ENCODE measurements around the gene LTC4S.

- no peak for TF ChIP-seq CTCF (IDR thresholded peaks at IDR 0.05; ENCODE audit: low read length)
- TF ChIP-seq EZH2 (optimal IDR thresholded peaks at IDR 0.05; ENCODE audit: low read depth, low read length), result no peak
- TF ChIP-seq EZH2phosphoT487 (IDR thresholded peaks at IDR 0.05; ENCODE audit: low read length), result no peak
Measured at GRCh38 chr5:179817470-179817840, 23.7 kb downstream of the LTC4S start.

All from MM.1S (cell line).